WTC11 (cell line): Measurements from ENCODE around the gene AGL. TPM values are rescaled to one million over a fixed set of nuclear protein-coding genes. Genes with fewer than 3 reads are reported as not detected.

ENCODE experiments used
- ATAC-seq: fragments of 200-7000 bp; cut with Tn5 transposase; 2 replicates; pipeline ENCODE4 v1.10.0; 2021; ENCODE audit warnings: mild to moderate bottlenecking, moderate library complexity
- CTCF ChIA-PET: fragments of 300-600 bp; sonication (Branson Sonifier 250); formaldehyde crosslinking; loops from one replicate; lab custom pipeline; 2021; ENCODE audit warnings: antibody characterized with exemption; lab: Charles Lee
- POLR2A ChIA-PET: fragments of 350-600 bp; sonication (Branson Sonifier 250); formaldehyde crosslinking; loops from one replicate; lab custom pipeline; 2021; ENCODE audit warnings: antibody characterized with exemption; lab: Charles Lee
- DNase-seq: peaks from one replicate; pipeline ENCODE4 v3.0.0; 2021; ENCODE audit warnings: low spot score
- H3K27ac Mint-ChIP-seq: 2 replicates; pipeline ENCODE4 v1.8.0; 2021; ENCODE audit warnings: mixed read lengths
- H3K27me3 Mint-ChIP-seq: 2 replicates; pipeline ENCODE4 v1.8.0; 2021; ENCODE audit warnings: low read depth, mild to moderate bottlenecking, moderate library complexity, mixed read lengths
- H3K36me3 Mint-ChIP-seq: 2 replicates; pipeline ENCODE4 v1.8.0; 2021; ENCODE audit warnings: mixed read lengths
- H3K4me1 Mint-ChIP-seq: 2 replicates; pipeline ENCODE4 v1.8.0; 2022; ENCODE audit warnings: mixed read lengths
- H3K4me3 Mint-ChIP-seq: 2 replicates; pipeline ENCODE4 v1.8.0; 2021; ENCODE audit warnings: mild to moderate bottlenecking, moderate library complexity, mixed read lengths
- H3K9me3 Mint-ChIP-seq: 2 replicates; pipeline ENCODE4 v1.8.0; 2021; ENCODE audit warnings: mixed read lengths
- ELF4 ChIP-seq: sonication (generic); formaldehyde crosslinking; IDR thresholded peaks from 2 replicates; pipeline ENCODE4 v1.8.1; 2022; ENCODE audit warnings: low read depth, mild to moderate bottlenecking, moderate library complexity, missing genetic modification reagents
- FOXJ3 ChIP-seq: sonication (generic); formaldehyde crosslinking; IDR thresholded peaks from 2 replicates; pipeline ENCODE4 v1.9.0; 2021; ENCODE audit warnings: missing genetic modification reagents, mild to moderate bottlenecking, borderline replicate concordance
- GABPB1 ChIP-seq: sonication (generic); formaldehyde crosslinking; IDR thresholded peaks from 2 replicates; pipeline ENCODE4 v1.8.1; 2023; ENCODE audit warnings: mild to moderate bottlenecking, missing genetic modification reagents
- HMGA2 ChIP-seq: fragments of 250-450 bp; sonication (Bioruptor Pico); IDR thresholded peaks from 2 replicates; pipeline ENCODE4 v1.4.0; 2021; ENCODE audit warnings: mild to moderate bottlenecking, moderate library complexity
- MXD4 ChIP-seq: fragments of 250-450 bp; sonication (Bioruptor Pico); IDR thresholded peaks from 2 replicates; pipeline ENCODE4 v1.8.0; 2021; ENCODE audit warnings: mild to moderate bottlenecking, moderate library complexity, borderline replicate concordance
- SMAD3 ChIP-seq: sonication (generic); formaldehyde crosslinking; IDR thresholded peaks from 2 replicates; pipeline ENCODE4 v1.8.0; 2022; ENCODE audit warnings: missing genetic modification reagents, mild to moderate bottlenecking, borderline replicate concordance
- SMAD4 ChIP-seq: sonication (generic); formaldehyde crosslinking; IDR thresholded peaks from 2 replicates; pipeline ENCODE4 v1.8.0; 2022; ENCODE audit warnings: mild to moderate bottlenecking, missing genetic modification reagents
- SP1 ChIP-seq: sonication (generic); formaldehyde crosslinking; conservative IDR thresholded peaks from 2 replicates; pipeline ENCODE4 v1.8.1; 2022; ENCODE audit warnings: missing genetic modification reagents
- ZNF416 ChIP-seq: fragments of 250-450 bp; sonication (Bioruptor Pico); IDR thresholded peaks from 2 replicates; pipeline ENCODE4 v1.9.0; 2021; ENCODE audit warnings: mild to moderate bottlenecking, inconsistent platforms
- total RNA-seq: library from RNA; stranded (reverse); gene quantifications from 3 replicates; pipeline ENCODE4 v1.2.3, GENCODE V29; 2021
- TF ChIP-seq, protein P1 (sequence below): sonication (generic); formaldehyde crosslinking; conservative IDR thresholded peaks from 2 replicates; pipeline ENCODE4 v1.8.1; 2023; ENCODE audit warnings: mild to moderate bottlenecking, low read depth, missing genetic modification reagents, moderate library complexity
- TF ChIP-seq, protein P2 (sequence below): sonication (generic); formaldehyde crosslinking; IDR thresholded peaks from 2 replicates; pipeline ENCODE4 v1.8.0; 2022; ENCODE audit warnings: missing genetic modification reagents
- TF ChIP-seq, protein P3 (sequence below): sonication (generic); formaldehyde crosslinking; IDR thresholded peaks from 2 replicates; pipeline ENCODE4 v1.8.0; 2022; ENCODE audit warnings: mild to moderate bottlenecking, missing genetic modification reagents
- TF ChIP-seq, protein P4 (sequence below): sonication (generic); formaldehyde crosslinking; IDR thresholded peaks from 2 replicates; pipeline ENCODE4 v1.8.0; 2023; ENCODE audit warnings: missing genetic modification reagents, mild to moderate bottlenecking, borderline replicate concordance
- TF ChIP-seq, protein P5 (sequence below): sonication (generic); formaldehyde crosslinking; conservative IDR thresholded peaks from 2 replicates; pipeline ENCODE4 v1.8.1; 2022; ENCODE audit warnings: mild to moderate bottlenecking, missing genetic modification reagents
- TF ChIP-seq, protein P6 (sequence below): sonication (generic); formaldehyde crosslinking; IDR thresholded peaks from 2 replicates; pipeline ENCODE4 v1.8.1; 2022; ENCODE audit warnings: missing genetic modification reagents, borderline replicate concordance
- TF ChIP-seq, protein P7 (sequence below): sonication (generic); formaldehyde crosslinking; IDR thresholded peaks from 2 replicates; pipeline ENCODE4 v1.8.0; 2022; ENCODE audit warnings: mild to moderate bottlenecking, missing genetic modification reagents

AGL gene
- total RNA-seq, 1 experiment from 2014 or later, result 22.5 TPM

DNA sequence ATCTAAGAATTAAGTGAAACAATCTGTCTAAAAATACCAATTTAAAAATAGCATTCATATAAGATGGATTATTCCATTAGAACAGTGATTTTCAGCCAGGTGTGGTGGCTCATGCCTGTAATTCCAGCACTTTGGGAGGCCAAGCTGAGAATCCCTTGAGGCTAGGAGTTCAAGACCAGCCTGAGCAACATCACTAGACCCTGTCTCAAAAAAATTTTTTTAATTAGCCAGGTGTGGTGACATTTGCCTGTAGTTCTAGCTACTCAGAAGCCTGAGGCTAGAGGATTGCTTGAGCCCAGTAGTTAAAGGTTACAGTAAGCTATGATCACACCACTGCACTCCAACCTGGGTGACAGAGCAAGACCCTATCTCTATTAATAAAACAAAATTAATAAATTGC lies 84.6 kb downstream of the AGL start:
- no peaks in the 10 kb centered on the region for H3K36me3 Mint-ChIP-seq
- DNase-seq (no peak), ATAC-seq (no peak)
- H3K27me3 Mint-ChIP-seq, result no peaks in the 10 kb centered on the region
- TF ChIP-seq SP1 (CRISPR knock-in tag), result no peak
- no peak for TF ChIP-seq ELF4 (CRISPR knock-in tag)
- no peak for TF ChIP-seq HMGA2 (CRISPR knock-in tag)
- TF ChIP-seq ZNF416 (CRISPR knock-in tag), result no peak
- TF ChIP-seq SMAD3, result no peak
- TF ChIP-seq, protein P1, sequence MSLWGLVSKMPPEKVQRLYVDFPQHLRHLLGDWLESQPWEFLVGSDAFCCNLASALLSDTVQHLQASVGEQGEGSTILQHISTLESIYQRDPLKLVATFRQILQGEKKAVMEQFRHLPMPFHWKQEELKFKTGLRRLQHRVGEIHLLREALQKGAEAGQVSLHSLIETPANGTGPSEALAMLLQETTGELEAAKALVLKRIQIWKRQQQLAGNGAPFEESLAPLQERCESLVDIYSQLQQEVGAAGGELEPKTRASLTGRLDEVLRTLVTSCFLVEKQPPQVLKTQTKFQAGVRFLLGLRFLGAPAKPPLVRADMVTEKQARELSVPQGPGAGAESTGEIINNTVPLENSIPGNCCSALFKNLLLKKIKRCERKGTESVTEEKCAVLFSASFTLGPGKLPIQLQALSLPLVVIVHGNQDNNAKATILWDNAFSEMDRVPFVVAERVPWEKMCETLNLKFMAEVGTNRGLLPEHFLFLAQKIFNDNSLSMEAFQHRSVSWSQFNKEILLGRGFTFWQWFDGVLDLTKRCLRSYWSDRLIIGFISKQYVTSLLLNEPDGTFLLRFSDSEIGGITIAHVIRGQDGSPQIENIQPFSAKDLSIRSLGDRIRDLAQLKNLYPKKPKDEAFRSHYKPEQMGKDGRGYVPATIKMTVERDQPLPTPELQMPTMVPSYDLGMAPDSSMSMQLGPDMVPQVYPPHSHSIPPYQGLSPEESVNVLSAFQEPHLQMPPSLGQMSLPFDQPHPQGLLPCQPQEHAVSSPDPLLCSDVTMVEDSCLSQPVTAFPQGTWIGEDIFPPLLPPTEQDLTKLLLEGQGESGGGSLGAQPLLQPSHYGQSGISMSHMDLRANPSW (CRISPR knock-in tag), result no peak
- TF ChIP-seq SMAD4 (CRISPR knock-in tag), result no peak
- no peak for TF ChIP-seq MXD4 (CRISPR knock-in tag)
- TF ChIP-seq, protein P2, sequence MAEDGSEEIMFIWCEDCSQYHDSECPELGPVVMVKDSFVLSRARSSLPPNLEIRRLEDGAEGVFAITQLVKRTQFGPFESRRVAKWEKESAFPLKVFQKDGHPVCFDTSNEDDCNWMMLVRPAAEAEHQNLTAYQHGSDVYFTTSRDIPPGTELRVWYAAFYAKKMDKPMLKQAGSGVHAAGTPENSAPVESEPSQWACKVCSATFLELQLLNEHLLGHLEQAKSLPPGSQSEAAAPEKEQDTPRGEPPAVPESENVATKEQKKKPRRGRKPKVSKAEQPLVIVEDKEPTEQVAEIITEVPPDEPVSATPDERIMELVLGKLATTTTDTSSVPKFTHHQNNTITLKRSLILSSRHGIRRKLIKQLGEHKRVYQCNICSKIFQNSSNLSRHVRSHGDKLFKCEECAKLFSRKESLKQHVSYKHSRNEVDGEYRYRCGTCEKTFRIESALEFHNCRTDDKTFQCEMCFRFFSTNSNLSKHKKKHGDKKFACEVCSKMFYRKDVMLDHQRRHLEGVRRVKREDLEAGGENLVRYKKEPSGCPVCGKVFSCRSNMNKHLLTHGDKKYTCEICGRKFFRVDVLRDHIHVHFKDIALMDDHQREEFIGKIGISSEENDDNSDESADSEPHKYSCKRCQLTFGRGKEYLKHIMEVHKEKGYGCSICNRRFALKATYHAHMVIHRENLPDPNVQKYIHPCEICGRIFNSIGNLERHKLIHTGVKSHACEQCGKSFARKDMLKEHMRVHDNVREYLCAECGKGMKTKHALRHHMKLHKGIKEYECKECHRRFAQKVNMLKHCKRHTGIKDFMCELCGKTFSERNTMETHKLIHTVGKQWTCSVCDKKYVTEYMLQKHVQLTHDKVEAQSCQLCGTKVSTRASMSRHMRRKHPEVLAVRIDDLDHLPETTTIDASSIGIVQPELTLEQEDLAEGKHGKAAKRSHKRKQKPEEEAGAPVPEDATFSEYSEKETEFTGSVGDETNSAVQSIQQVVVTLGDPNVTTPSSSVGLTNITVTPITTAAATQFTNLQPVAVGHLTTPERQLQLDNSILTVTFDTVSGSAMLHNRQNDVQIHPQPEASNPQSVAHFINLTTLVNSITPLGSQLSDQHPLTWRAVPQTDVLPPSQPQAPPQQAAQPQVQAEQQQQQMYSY (CRISPR knock-in tag), result no peak
- no peak for TF ChIP-seq FOXJ3 (CRISPR knock-in tag)
- TF ChIP-seq, protein P3, sequence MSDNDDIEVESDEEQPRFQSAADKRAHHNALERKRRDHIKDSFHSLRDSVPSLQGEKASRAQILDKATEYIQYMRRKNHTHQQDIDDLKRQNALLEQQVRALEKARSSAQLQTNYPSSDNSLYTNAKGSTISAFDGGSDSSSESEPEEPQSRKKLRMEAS (CRISPR knock-in tag), result no peak
- TF ChIP-seq, protein P4, sequence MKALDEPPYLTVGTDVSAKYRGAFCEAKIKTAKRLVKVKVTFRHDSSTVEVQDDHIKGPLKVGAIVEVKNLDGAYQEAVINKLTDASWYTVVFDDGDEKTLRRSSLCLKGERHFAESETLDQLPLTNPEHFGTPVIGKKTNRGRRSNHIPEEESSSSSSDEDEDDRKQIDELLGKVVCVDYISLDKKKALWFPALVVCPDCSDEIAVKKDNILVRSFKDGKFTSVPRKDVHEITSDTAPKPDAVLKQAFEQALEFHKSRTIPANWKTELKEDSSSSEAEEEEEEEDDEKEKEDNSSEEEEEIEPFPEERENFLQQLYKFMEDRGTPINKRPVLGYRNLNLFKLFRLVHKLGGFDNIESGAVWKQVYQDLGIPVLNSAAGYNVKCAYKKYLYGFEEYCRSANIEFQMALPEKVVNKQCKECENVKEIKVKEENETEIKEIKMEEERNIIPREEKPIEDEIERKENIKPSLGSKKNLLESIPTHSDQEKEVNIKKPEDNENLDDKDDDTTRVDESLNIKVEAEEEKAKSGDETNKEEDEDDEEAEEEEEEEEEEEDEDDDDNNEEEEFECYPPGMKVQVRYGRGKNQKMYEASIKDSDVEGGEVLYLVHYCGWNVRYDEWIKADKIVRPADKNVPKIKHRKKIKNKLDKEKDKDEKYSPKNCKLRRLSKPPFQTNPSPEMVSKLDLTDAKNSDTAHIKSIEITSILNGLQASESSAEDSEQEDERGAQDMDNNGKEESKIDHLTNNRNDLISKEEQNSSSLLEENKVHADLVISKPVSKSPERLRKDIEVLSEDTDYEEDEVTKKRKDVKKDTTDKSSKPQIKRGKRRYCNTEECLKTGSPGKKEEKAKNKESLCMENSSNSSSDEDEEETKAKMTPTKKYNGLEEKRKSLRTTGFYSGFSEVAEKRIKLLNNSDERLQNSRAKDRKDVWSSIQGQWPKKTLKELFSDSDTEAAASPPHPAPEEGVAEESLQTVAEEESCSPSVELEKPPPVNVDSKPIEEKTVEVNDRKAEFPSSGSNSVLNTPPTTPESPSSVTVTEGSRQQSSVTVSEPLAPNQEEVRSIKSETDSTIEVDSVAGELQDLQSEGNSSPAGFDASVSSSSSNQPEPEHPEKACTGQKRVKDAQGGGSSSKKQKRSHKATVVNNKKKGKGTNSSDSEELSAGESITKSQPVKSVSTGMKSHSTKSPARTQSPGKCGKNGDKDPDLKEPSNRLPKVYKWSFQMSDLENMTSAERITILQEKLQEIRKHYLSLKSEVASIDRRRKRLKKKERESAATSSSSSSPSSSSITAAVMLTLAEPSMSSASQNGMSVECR (CRISPR knock-in tag), result no peak
- TF ChIP-seq, protein P5, sequence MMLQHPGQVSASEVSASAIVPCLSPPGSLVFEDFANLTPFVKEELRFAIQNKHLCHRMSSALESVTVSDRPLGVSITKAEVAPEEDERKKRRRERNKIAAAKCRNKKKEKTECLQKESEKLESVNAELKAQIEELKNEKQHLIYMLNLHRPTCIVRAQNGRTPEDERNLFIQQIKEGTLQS, result no peak
- TF ChIP-seq, protein P6, sequence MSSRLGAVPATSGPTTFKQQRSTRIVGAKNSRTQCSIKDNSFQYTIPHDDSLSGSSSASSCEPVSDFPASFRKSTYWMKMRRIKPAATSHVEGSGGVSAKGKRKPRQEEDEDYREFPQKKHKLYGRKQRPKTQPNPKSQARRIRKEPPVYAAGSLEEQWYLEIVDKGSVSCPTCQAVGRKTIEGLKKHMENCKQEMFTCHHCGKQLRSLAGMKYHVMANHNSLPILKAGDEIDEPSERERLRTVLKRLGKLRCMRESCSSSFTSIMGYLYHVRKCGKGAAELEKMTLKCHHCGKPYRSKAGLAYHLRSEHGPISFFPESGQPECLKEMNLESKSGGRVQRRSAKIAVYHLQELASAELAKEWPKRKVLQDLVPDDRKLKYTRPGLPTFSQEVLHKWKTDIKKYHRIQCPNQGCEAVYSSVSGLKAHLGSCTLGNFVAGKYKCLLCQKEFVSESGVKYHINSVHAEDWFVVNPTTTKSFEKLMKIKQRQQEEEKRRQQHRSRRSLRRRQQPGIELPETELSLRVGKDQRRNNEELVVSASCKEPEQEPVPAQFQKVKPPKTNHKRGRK, result no peak
- TF ChIP-seq, protein P7, sequence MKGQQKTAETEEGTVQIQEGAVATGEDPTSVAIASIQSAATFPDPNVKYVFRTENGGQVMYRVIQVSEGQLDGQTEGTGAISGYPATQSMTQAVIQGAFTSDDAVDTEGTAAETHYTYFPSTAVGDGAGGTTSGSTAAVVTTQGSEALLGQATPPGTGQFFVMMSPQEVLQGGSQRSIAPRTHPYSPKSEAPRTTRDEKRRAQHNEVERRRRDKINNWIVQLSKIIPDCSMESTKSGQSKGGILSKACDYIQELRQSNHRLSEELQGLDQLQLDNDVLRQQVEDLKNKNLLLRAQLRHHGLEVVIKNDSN (CRISPR knock-in tag), result no peak
- TF ChIP-seq GABPB1 (CRISPR knock-in tag), result no peak
- H3K9me3 Mint-ChIP-seq, result no peaks in the 10 kb centered on the region
- no peak overlapping the region for H3K4me3 Mint-ChIP-seq
- no peak overlapping the region for H3K27ac Mint-ChIP-seq
- H3K4me1 Mint-ChIP-seq, result 0 out of 2 replicates have a peak, but pooled peaks cover under 1% of the 10 kb centered on the region
- ChIA-PET POLR2A (no interaction called here), CTCF (no interaction called here)
